ENCODE results near the gene PHF23. TPM values are rescaled to one million over a fixed set of nuclear protein-coding genes. Genes with fewer than 3 reads are reported as not detected.

The PHF23 gene
- polyA plus RNA-seq, 1 experiment: 72.8 TPM

- ChIA-PET CTCF (interaction anchor here (0.9 to 1.2 kb wide), 2 partner anchors 37 to 330 kb away, joined by 3 to 5 read pairs; no protein-coding TSS in a partner anchor), POLR2A (no interaction called here)
- DNase-seq (ENCODE audit: low read depth): no peak
- H3K4me3 ChIP-seq (ENCODE audit: low read depth, low read length): no peak overlapping the region
- H3K36me3 ChIP-seq (ENCODE audit: control insufficient read depth, insufficient read depth, low read length): peaks cover 13% of the 10 kb centered on the region; the same call in 1 of the 2 replicates
- no peak for TF ChIP-seq CTCF (IDR thresholded peaks at IDR 0.05; ENCODE audit: insufficient read depth, low read depth, low read length)
- H3K27me3 ChIP-seq (ENCODE audit: control insufficient read depth, insufficient read depth, low read length): no peaks in the 10 kb centered on the region
Observed at GRCh38 chr17:7258731-7259554, 19.7 kb upstream of the PHF23 start.

GRCh38 chr17:7256766-7257456, 17.7 kb upstream of the PHF23 start:
- no peak for TF ChIP-seq CTCF (IDR thresholded peaks at IDR 0.05; ENCODE audit: insufficient read depth, low read depth, low read length)
- H3K4me3 ChIP-seq (ENCODE audit: low read depth, low read length): no peak overlapping the region
- no peaks in the 10 kb centered on the region for H3K27me3 ChIP-seq (ENCODE audit: control insufficient read depth, insufficient read depth, low read length)
- no peak for DNase-seq (ENCODE audit: low read depth)
- ChIA-PET CTCF (interaction anchor here (0.5 kb wide), 2 partner anchors 287 to 566 kb away, joined by 3 to 4 read pairs; no protein-coding TSS in a partner anchor), POLR2A (no interaction called here)
- H3K36me3 ChIP-seq (ENCODE audit: control insufficient read depth, insufficient read depth, low read length): peaks cover 13% of the 10 kb centered on the region; the same call in 1 of the 2 replicates

- CTCF ChIA-PET: interaction anchor here (0.6 to 1.0 kb wide), 2 partner anchors 42 to 303 kb away, joined by 3 to 6 read pairs; no protein-coding TSS in a partner anchor
- no peak for DNase-seq (ENCODE audit: low read depth)
- H3K36me3 ChIP-seq (ENCODE audit: control insufficient read depth, insufficient read depth, low read length): peaks cover 13% of the 10 kb centered on the region; the same call in 1 of the 2 replicates
Observed at GRCh38 chr17:7254511-7254910, 15.3 kb upstream of the PHF23 start.

GRCh38 chr17:7253082-7253481, 13.8 kb upstream of the PHF23 start:
- Histone ChIP-seq H3K36me3 (ENCODE audit: control insufficient read depth, insufficient read depth, low read length) (peaks cover 9% of the 10 kb centered on the region; the same call in 1 of the 2 replicates), H3K4me3 (ENCODE audit: low read depth, low read length) (peak overlapping the region; percentile 78), H3K27me3 (ENCODE audit: control insufficient read depth, insufficient read depth, low read length) (no peaks in the 10 kb centered on the region)
- no peak for DNase-seq (ENCODE audit: low read depth)
- TF ChIP-seq CTCF (IDR thresholded peaks at IDR 0.05; ENCODE audit: insufficient read depth, low read depth, low read length): no peak
- ChIA-PET POLR2A (no interaction called here), CTCF (no interaction called here)

More at GRCh38 chr17:7254511-7254910, 15.3 kb upstream of the PHF23 start:
- no peak for TF ChIP-seq CTCF (IDR thresholded peaks at IDR 0.05; ENCODE audit: insufficient read depth, low read depth, low read length)
- Histone ChIP-seq H3K4me3 (ENCODE audit: low read depth, low read length) (no peak overlapping the region), H3K27me3 (ENCODE audit: control insufficient read depth, insufficient read depth, low read length) (no peaks in the 10 kb centered on the region)
- POLR2A ChIA-PET: no interaction called here

Data from BJ (cell line).